A549 (cell line): ENCODE results near the gene SP2. TPM values are rescaled to one million over a fixed set of nuclear protein-coding genes. Genes with fewer than 3 reads are reported as not detected.

Experiments used
- ATAC-seq, 2 experiments: fragments of 200-7000 bp in 1 of 2; fragments of >200 bp in 1 of 2; cut with Nextera tagmentation in 1 of 2; cut with Tn5 transposase in 1 of 2; 3 replicates each; pipeline versions ENCODE4 v1.8.0 to v1.9.1; 2018 to 2020; ENCODE audit warnings: mild to moderate bottlenecking in 1 of 2, moderate library complexity in 1 of 2
- CTCF ChIA-PET: fragments of 300-600 bp; sonication (Branson Sonifier 250); formaldehyde crosslinking; extraction: SDS; loops from one replicate; lab custom pipeline; 2021; ENCODE audit warnings: antibody characterized with exemption, inconsistent platforms; lab: Yijun Ruan, JAX
- POLR2A ChIA-PET: fragments of 350-600 bp; formaldehyde crosslinking; extraction: SDS; loops from one replicate; lab custom pipeline; 2021; ENCODE audit warnings: antibody characterized with exemption, inconsistent platforms; lab: Yijun Ruan, JAX
- DNase-seq, 2 experiments: peaks; one replicate each; pipeline versions ENCODE4 v3.0.0 to v3.0.0-alpha.2; 2011 to 2016; ENCODE audit warnings: low read depth in 1 of 2, low spot score in 1 of 2
- FAIRE-seq: peaks from 2 replicates; lab custom pipeline; 2011; peaks lifted over from hg19 to GRCh38; lab: Jason Lieb, UNC
- H3K27ac ChIP-seq, 2 experiments: fragments of >200 bp; sonication (Bioruptor Twin); formaldehyde crosslinking; 3 replicates each; pipeline ENCODE4 v1.5.1; 2016 to 2017
- H3K4me1 ChIP-seq: fragments of >200 bp; sonication (Bioruptor Twin); formaldehyde crosslinking; 3 replicates; pipeline ENCODE4 v1.6.1; 2016
- H3K4me2 ChIP-seq: fragments of >200 bp; sonication (Bioruptor Twin); formaldehyde crosslinking; 3 replicates; pipeline ENCODE4 v1.6.1; 2016
- H3K4me3 ChIP-seq: fragments of >200 bp; sonication (Bioruptor Twin); formaldehyde crosslinking; 3 replicates; pipeline ENCODE4 v1.5.1; 2016
- H3K9me3 ChIP-seq: fragments of >200 bp; sonication (Bioruptor Twin); formaldehyde crosslinking; 3 replicates; pipeline ENCODE4 v1.6.1; 2016
- CEBPB ChIP-seq, 2 experiments: fragments of >200 bp in 1 of 2; sonication (Bioruptor Twin) in 1 of 2; formaldehyde crosslinking in 1 of 2; IDR thresholded peaks; 2 replicates each; pipeline ENCODE4 v1.6.1; 2012 to 2016
- EP300 ChIP-seq, 2 experiments: fragments of >200 bp; sonication (Bioruptor Twin); formaldehyde crosslinking; IDR thresholded peaks; 2 replicates in 1 of 2; 3 replicates in 1 of 2; pipeline ENCODE4 v1.6.1; 2016 to 2017
- FOSB ChIP-seq: fragments of 250-450 bp; sonication (Bioruptor Pico); IDR thresholded peaks from 2 replicates; pipeline ENCODE4 v1.5.0; 2020; ENCODE audit warnings: mild to moderate bottlenecking, moderate library complexity
- FOSL2 ChIP-seq, 2 experiments: fragments of 450-650 bp in 1 of 2; fragments of >200 bp in 1 of 2; sonication (Bioruptor Twin) in 1 of 2; formaldehyde crosslinking; IDR thresholded peaks; 2 replicates each; pipeline versions ENCODE4 v1.5.0 to v1.6.1; 2016 to 2020; ENCODE audit warnings: mild to moderate bottlenecking in 1 of 2, moderate library complexity in 1 of 2
- FOXS1 ChIP-seq: fragments of 250-450 bp; sonication (Bioruptor Pico); IDR thresholded peaks from 2 replicates; pipeline ENCODE4 v1.5.0; 2020; ENCODE audit warnings: mild to moderate bottlenecking, moderate library complexity
- HDAC2 ChIP-seq: fragments of 200-600 bp; sonication (generic); IDR thresholded peaks from 2 replicates; pipeline ENCODE4 v1.6.1; 2016
- HMGXB4 ChIP-seq: fragments of 250-450 bp; sonication (Bioruptor Pico); IDR thresholded peaks from 2 replicates; pipeline ENCODE4 v1.5.0; 2021; ENCODE audit warnings: mild to moderate bottlenecking, moderate library complexity, borderline replicate concordance
- HOXB13 ChIP-seq: fragments of 250-450 bp; sonication (Bioruptor Pico); IDR thresholded peaks from 2 replicates; pipeline ENCODE4 v1.5.0; 2020; ENCODE audit warnings: low read depth, mild to moderate bottlenecking, moderate library complexity
- HOXB5 ChIP-seq: fragments of 250-450 bp; sonication (Bioruptor Pico); IDR thresholded peaks from 2 replicates; pipeline ENCODE4 v1.5.0; 2020; ENCODE audit warnings: mild to moderate bottlenecking, moderate library complexity
- JUNB ChIP-seq: fragments of >200 bp; sonication (Bioruptor Twin); formaldehyde crosslinking; IDR thresholded peaks from 2 replicates; pipeline ENCODE4 v1.6.1; 2016
- KDM5A ChIP-seq: fragments of 200-600 bp; sonication (generic); IDR thresholded peaks from 2 replicates; pipeline ENCODE4 v1.6.1; 2016; ENCODE audit warnings: antibody characterized with exemption, mild to moderate bottlenecking
- MAFK ChIP-seq: fragments of 450-650 bp; IDR thresholded peaks from 2 replicates; pipeline ENCODE4 v1.6.1; 2014; ENCODE audit not compliant: partially characterized antibody
- MAX ChIP-seq: IDR thresholded peaks from 2 replicates; pipeline ENCODE4 v1.6.1; 2012
- MAZ ChIP-seq: fragments of 150-350 bp; IDR thresholded peaks from 2 replicates; pipeline ENCODE4 v1.6.1; 2014; ENCODE audit warnings: antibody characterized with exemption, low read depth, low read length, borderline replicate concordance
- PBX3 ChIP-seq: IDR thresholded peaks from 2 replicates; pipeline ENCODE4 v1.6.1; 2012
- PHF8 ChIP-seq: fragments of 200-600 bp; sonication (generic); IDR thresholded peaks from 2 replicates; pipeline ENCODE4 v1.6.1; 2016; ENCODE audit warnings: low read depth, mild to moderate bottlenecking, antibody characterized with exemption, moderate library complexity, borderline replicate concordance
- POLR2A ChIP-seq: IDR thresholded peaks from 2 replicates; pipeline ENCODE4 v1.6.1; 2012; ENCODE audit warnings: mild to moderate bottlenecking, low read length
- POLR2AphosphoS2 ChIP-seq: conservative IDR thresholded peaks from 2 replicates; pipeline ENCODE4 v1.6.1; 2012; ENCODE audit warnings: low read length, improper control_type of control experiment, inconsistent platforms
- RAD21 ChIP-seq, 2 experiments: fragments of >200 bp in 1 of 2; sonication (Bioruptor Twin) in 1 of 2; formaldehyde crosslinking in 1 of 2; IDR thresholded peaks in 1 of 2; conservative IDR thresholded peaks in 1 of 2; 2 replicates in 1 of 2; 3 replicates in 1 of 2; pipeline ENCODE4 v1.6.1; 2012 to 2018; ENCODE audit warnings: inconsistent platforms in 1 of 2
- RARB ChIP-seq: fragments of 250-450 bp; sonication (Bioruptor Pico); IDR thresholded peaks from 2 replicates; pipeline ENCODE4 v1.8.0; 2021; ENCODE audit warnings: mild to moderate bottlenecking, moderate library complexity
- SMC3 ChIP-seq: fragments of >200 bp; sonication (Bioruptor Twin); formaldehyde crosslinking; IDR thresholded peaks from 3 replicates; pipeline ENCODE4 v1.6.1; 2018; ENCODE audit warnings: inconsistent platforms
- WGBS: methylation state at CpG from one replicate; pipeline ENCODE4 v1.1.6; 2017; ENCODE audit errors: missing lambda C conversion rate; 5-methylcytosine and 5-hydroxymethylcytosine counted together
- polyA plus RNA-seq, 4 experiments: library from polyadenylated mRNA; depleted of rRNA in 3 of 4; stranded (reverse); fragments of >200 nt; fragmentation: RNase III in 1 of 4; extraction: RNeasy Plus Mini Kit Qiagen cat#74134 plus additional on column Dnase treatment in 1 of 4; gene quantifications; 2 replicates in 3 of 4; 3 replicates in 1 of 4; pipeline ENCODE4 v1.2.3, GENCODE V29; 2011 to 2017

The SP2 gene
- polyA plus RNA-seq, 2 of the 4 experiments (the other 2 are of a cell fraction) = 6.2 to 11.6 TPM

GRCh38 chr17:47875011-47875985, 20.7 kb upstream of the SP2 start:
- FAIRE-seq = no peak
- peak; percentile 12 to 16; a peak in 2 of 6 replicates for ATAC-seq
- ChIA-PET CTCF (interaction anchor here (1.0 to 17.0 kb wide), 3 partner anchors 11 to 29 kb away, joined by 3 to 224 read pairs (median 224); partner anchors contain the start of genes SCRN2 and SP6), POLR2A (interaction anchor here (0.7 kb wide), 1 partner anchor 20 kb away, joined by 5 read pairs; the partner anchor contains the start of gene SP2)
- DNase-seq = no peak
- H3K9me3 ChIP-seq = no peaks in the 10 kb centered on the region
- H3K27ac ChIP-seq = peak overlapping the region in 1 of 2 experiments; percentile 10; a peak in 1 of 6 replicates
- 0 out of 3 replicates have a peak, but pooled peaks cover 6% of the 10 kb centered on the region for H3K4me1 ChIP-seq
- 46% methylated on average over 11 of the region's 11 CpGs for WGBS
- no peak overlapping the region for H3K4me3 ChIP-seq
- TF ChIP-seq PBX3 (no peak), SMC3 (no peak), HMGXB4 (CRISPR knock-in tag) (no peak), MAZ (no peak), HOXB5 (CRISPR knock-in tag) (no peak), MAX (no peak), EP300 (IDR thresholded peaks at IDR 0.05) (no peak), POLR2AphosphoS2 (no peak), HOXB13 (CRISPR knock-in tag) (no peak), RAD21 (conservative IDR thresholded peaks at IDR 0.05 in 1 of 2, IDR thresholded peaks at IDR 0.05 in 1 of 2) (no peak), HDAC2 (no peak), MAFK (no peak), JUNB (no peak), FOXS1 (no peak), FOSL2 (IDR thresholded peaks at IDR 0.05) (no peak), FOSL2 (CRISPR knock-in tag; IDR thresholded peaks at IDR 0.05) (no peak), KDM5A (no peak), CEBPB (IDR thresholded peaks at IDR 0.05) (no peak), POLR2A (no peak), PHF8 (no peak)
- H3K4me2 ChIP-seq = no peak overlapping the region

GRCh38 chr17:47877368-47878034, 18.5 kb upstream of the SP2 start:
- H3K4me1 ChIP-seq = 0 out of 3 replicates have a peak, but pooled peaks cover 6% of the 10 kb centered on the region
- H3K27ac ChIP-seq = no peak overlapping the region
- WGBS = 80% methylated on average over 9 of the region's 9 CpGs
- FAIRE-seq = no peak
- ChIA-PET POLR2A (no interaction called here), CTCF (interaction anchor here (1.1 to 18.8 kb wide), 4 partner anchors 9 to 31 kb away, joined by 4 to 1860 read pairs (median 224); partner anchors contain the start of genes LRRC46, MRPL10, SCRN2 and SP6)
- ATAC-seq = no peak; a peak in 1 of 6 replicates
- H3K9me3 ChIP-seq = no peaks in the 10 kb centered on the region
- H3K4me2 ChIP-seq = no peak overlapping the region
- no peak overlapping the region for H3K4me3 ChIP-seq
- TF ChIP-seq PHF8 (no peak), FOSB (CRISPR knock-in tag) (no peak), RARB (CRISPR knock-in tag) (no peak), HMGXB4 (CRISPR knock-in tag) (no peak)
- DNase-seq = no peak
